ENCODE measurements around the gene FUT7.

DNA sequence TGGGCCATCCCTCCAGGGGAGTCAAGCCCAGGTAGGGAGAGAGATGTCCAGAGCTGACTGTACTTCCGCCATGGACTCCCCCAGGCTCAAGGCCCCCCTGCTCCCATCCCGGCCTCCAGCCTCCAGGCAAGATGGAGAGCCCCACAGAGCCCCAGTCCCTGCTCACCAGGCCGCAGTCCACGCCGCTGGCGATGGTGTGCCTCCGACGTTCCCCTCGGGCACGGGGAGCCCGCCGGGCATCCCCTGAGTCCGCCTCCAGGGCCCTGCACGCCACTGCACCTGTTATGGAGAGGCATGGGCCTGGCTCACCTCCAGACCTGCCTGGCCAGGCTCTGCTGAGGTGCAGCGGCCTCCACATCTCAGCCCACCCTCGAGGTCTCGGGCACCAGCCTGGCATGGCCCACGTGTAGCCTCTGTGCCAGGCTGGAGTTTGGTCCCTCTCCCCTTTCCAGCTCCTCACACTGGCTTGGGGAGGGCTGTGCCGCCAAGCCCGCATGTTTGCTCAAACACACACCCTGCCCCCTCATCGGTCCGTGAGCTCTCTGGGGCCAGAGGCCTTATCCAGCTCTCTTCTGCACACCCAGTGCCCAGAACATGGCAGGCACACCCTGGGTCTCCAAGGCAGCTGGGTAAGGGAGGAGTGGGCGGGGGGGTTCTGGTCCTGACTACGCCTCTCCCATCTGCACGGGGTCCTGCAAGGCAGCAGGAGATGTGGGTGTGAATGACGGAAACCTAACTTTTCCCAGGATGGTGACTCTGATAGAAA, 34.4 kb upstream of the FUT7 start:
- TF ChIP-seq, protein P1, sequence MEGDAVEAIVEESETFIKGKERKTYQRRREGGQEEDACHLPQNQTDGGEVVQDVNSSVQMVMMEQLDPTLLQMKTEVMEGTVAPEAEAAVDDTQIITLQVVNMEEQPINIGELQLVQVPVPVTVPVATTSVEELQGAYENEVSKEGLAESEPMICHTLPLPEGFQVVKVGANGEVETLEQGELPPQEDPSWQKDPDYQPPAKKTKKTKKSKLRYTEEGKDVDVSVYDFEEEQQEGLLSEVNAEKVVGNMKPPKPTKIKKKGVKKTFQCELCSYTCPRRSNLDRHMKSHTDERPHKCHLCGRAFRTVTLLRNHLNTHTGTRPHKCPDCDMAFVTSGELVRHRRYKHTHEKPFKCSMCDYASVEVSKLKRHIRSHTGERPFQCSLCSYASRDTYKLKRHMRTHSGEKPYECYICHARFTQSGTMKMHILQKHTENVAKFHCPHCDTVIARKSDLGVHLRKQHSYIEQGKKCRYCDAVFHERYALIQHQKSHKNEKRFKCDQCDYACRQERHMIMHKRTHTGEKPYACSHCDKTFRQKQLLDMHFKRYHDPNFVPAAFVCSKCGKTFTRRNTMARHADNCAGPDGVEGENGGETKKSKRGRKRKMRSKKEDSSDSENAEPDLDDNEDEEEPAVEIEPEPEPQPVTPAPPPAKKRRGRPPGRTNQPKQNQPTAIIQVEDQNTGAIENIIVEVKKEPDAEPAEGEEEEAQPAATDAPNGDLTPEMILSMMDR (IDR thresholded peaks at IDR 0.05) = no peak
- no peak for TF ChIP-seq ZFX (IDR thresholded peaks at IDR 0.05; ENCODE audit: borderline replicate concordance)
